ENCODE results near the gene TSPEAR.
"Not testable (repeated sequence)": the region's sequence is repeated elsewhere in the genome, so short reads cannot be mapped to it uniquely, and the experiment has no call there.

TSPEAR gene

GRCh38 chr21:44505673-44506278, 205.6 kb downstream of the TSPEAR start:
- Mint-ChIP-seq H3K4me3 (no peak overlapping the region), H3K27me3 (no peaks in the 10 kb centered on the region), H3K4me1 (ENCODE audit: low read depth) (no peaks in the 10 kb centered on the region), H3K36me3 (ENCODE audit: low read depth) (no peaks in the 10 kb centered on the region), H3K9me3 (no peaks in the 10 kb centered on the region), H3K27ac (no peak overlapping the region)

DNA sequence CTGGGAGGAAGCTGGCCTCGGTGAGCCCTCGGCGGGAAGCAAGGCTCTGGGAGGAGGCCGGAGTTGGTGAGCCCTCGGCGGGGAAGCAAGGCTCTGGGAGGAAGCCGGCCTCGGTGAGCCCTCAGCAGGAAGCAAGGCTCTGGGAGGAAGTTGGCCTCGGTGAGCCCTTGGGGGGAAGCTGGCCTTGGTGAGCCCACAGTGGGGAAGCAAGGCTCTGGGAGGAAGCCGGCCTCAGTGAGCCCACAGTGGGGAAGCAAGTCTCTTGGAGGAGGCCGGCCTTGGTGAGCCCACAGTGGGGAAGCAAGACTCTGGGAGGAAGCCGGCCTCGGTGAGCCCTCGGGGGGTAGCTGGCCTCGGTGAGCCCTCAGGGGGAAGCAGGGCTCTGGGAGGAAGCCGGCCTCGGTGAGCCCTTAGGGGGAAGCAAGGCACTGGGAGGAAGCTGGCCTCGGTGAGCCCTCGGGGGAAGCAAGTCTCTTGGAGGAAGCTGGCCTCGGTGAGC, 207.4 kb downstream of the TSPEAR start:
- Mint-ChIP-seq H3K9me3 (no peaks in the 10 kb centered on the region), H3K4me3 (no peak overlapping the region), H3K27me3 (no peaks in the 10 kb centered on the region), H3K36me3 (ENCODE audit: low read depth) (no peaks in the 10 kb centered on the region), H3K4me1 (ENCODE audit: low read depth) (no peaks in the 10 kb centered on the region), H3K27ac (no peak overlapping the region)

DNA sequence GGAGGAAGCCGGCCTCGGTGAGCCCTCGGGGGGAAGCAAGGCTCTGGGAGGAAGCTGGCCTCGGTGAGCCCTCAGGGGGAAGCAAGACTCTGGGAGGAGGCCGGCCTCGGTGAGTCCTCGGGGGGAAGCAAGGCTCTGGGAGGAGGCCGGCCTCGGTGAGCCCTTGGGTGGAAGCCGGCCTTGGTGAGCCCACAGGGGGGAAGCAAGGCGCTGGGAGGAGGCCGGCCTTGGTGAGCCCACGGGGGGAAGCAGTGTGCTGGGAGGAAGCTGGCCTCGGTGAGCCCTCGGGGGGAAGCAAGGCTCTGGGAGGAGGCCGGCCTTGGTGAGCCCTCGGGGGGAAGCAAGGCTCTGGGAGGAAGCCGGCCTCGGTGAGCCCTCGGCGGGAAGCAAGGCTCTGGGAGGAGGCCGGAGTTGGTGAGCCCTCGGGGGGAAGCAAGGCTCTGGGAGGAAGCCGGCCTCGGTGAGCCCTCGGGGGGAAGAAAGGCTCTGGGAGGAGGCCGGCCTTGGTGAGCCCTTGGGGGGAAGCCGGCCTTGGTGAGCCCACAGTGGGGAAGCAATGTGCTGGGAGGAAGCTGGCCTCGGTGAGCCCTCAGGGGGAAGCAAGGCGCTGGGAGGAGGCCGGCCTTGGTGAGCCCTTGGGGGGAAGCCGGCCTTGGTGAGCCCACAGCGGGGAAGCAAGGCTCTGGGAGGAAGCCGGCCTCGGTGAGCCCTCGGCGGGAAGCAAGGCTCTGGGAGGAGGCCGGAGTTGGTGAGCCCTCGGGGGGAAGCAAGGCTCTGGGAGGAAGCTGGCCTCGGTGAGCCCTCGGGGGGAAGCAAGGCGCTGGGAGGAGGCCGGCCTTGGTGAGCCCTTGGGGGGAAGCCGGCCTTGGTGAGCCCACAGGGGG, 208.1 kb downstream of the TSPEAR start:
- not testable (repeated sequence) for H3K4me1 Mint-ChIP-seq (ENCODE audit: low read depth); H3K9me3 Mint-ChIP-seq; H3K27me3 Mint-ChIP-seq; H3K36me3 Mint-ChIP-seq (ENCODE audit: low read depth); H3K4me3 Mint-ChIP-seq; H3K27ac Mint-ChIP-seq

DNA sequence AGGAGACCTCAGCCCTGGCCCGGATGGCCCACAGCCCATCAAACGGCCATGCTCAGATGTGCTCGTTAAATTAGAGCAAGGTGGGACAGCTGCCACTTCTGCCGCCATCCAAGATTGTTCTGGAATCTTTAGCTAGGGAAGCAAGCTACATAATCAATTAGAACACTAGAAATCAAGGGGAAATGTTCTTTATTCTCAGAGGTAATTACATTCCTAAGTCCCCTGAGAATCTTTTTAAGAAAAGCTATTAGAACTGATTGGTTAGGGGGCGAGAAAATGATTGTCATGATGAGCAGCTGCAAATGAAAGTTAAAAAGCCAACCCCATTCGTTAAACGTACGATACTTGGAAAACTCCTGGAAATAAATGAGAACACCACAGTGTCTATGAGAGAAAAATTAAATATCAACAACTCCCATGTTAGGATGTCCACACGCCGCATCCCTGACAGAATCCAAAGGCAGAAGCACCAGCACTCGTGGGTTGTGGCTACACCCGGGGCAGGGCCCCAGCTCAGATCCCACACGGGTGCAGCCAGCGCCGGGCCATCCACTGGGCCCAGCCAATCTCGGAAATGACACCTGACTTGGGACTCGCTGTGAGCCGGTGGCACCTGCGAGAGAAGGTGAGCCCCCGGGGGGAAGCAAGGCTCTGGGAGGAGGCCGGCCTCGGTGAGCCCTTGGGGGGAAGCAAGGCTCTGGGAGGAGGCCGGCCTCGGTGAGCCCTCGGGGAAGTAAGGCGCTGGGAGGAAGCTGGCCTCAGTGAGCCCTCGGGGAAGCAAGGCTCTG, 209.0 kb downstream of the TSPEAR start:
- Mint-ChIP-seq H3K4me3 (no peak overlapping the region), H3K4me1 (ENCODE audit: low read depth) (no peaks in the 10 kb centered on the region), H3K27ac (no peak overlapping the region), H3K9me3 (no peaks in the 10 kb centered on the region), H3K36me3 (ENCODE audit: low read depth) (no peaks in the 10 kb centered on the region), H3K27me3 (no peaks in the 10 kb centered on the region)

GRCh38 chr21:44500111-44500510, 211.3 kb downstream of the TSPEAR start:
- Mint-ChIP-seq H3K4me3 (no peak overlapping the region), H3K27me3 (no peaks in the 10 kb centered on the region), H3K36me3 (ENCODE audit: low read depth) (no peaks in the 10 kb centered on the region), H3K9me3 (no peaks in the 10 kb centered on the region), H3K4me1 (ENCODE audit: low read depth) (no peaks in the 10 kb centered on the region), H3K27ac (no peak overlapping the region)

DNA sequence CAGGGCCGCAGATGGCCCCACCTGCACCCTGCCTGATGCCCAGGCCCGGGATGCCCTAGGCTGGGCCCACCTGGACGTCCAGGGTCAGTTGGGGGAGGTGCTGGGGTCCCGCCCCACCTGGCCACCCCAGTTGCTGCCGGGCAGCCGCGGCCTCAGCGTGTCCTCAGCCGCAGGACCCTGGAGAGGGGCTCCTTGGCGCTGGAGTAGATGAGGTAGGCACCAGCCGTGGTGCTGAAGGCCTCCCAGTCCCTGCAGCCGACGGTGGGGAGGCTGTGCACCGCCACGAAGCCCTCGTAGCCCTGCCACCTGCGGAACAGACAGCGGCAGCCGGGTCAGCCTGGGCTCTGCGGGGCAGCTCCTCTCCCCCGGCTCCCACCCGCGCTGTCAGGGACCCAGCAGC, 211.7 kb downstream of the TSPEAR start:
- Mint-ChIP-seq H3K4me1 (ENCODE audit: low read depth) (no peaks in the 10 kb centered on the region), H3K27me3 (no peaks in the 10 kb centered on the region), H3K9me3 (no peaks in the 10 kb centered on the region), H3K36me3 (ENCODE audit: low read depth) (no peaks in the 10 kb centered on the region), H3K27ac (no peak overlapping the region), H3K4me3 (no peak overlapping the region)

GRCh38 chr21:44499211-44499560, 212.2 kb downstream of the TSPEAR start:
- H3K4me1 Mint-ChIP-seq (ENCODE audit: low read depth), result no peaks in the 10 kb centered on the region
- H3K4me3 Mint-ChIP-seq, result no peak overlapping the region
- H3K27ac Mint-ChIP-seq, result no peak overlapping the region
- H3K36me3 Mint-ChIP-seq (ENCODE audit: low read depth), result no peaks in the 10 kb centered on the region
- no peaks in the 10 kb centered on the region for H3K27me3 Mint-ChIP-seq
- no peaks in the 10 kb centered on the region for H3K9me3 Mint-ChIP-seq

DNA sequence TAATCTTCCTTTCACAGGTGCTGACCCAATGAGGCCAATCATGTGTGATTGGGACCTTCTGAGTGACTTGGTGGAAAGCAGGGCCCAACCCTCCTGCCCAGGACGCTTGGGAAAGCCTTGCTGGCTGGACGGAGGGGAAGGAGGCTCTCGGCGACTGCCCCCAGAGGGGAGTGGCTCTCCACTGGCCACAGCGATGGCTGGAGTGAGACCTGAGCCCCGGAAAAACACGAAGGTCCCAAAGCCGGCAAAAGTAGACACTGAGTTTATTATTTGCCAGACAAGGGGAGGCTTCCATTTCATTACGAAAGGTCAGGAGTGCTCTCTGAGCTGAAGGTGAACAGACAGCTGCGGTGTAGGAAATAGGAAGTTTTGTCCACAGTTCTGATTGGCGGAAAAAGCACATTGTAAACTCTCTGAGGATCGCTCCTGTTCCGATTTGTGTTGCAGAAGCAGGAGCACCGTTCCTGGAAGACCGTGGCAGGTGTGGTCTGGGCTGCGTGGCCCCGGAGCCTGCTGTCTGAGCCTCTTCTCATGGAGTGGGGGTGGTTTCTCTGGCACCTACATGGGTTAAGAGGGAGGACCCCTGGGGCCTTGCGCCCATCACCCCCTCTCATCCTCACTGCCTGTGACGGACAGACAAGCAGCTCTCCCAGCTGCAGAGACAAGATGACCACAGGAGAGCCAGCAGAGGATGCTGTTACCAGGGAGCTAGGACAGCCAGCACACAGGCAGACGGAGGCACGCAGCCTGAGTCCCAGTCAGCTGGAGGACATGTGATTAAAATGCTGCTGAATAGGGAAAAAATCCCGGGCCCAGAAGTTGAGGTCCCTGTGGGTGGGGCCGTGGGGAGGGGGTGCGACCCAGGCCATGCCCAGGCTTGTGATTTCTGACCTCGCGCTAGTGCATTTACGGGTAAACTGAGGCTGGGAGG, 212.8 kb downstream of the TSPEAR start:
- no peaks in the 10 kb centered on the region for H3K4me1 Mint-ChIP-seq (ENCODE audit: low read depth)

DNA sequence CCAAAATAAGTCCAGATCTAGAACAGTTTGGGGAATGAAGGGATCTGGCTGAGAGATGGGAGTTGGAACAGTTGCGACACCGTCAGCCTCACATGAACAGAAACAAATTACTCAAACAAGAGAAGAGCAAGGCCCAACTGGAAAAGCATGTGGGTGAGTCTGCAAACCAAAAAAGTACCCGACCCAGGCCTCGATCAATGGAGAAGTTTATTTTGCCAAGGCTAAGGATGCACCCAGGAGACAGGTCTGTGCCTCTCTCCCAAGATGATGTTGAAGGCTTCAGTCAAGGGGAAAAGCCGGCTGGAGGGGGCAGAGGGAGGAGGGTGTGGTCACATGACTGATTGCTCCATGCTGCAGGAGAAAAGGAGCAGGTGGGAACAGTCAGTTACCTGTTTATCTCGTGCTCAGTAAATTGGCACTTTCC, 213.7 kb downstream of the TSPEAR start:
- no peaks in the 10 kb centered on the region for H3K27me3 Mint-ChIP-seq
- no peak overlapping the region for H3K27ac Mint-ChIP-seq
- H3K4me3 Mint-ChIP-seq, result no peak overlapping the region
- H3K36me3 Mint-ChIP-seq (ENCODE audit: low read depth), result no peaks in the 10 kb centered on the region
- no peaks in the 10 kb centered on the region for H3K4me1 Mint-ChIP-seq (ENCODE audit: low read depth)
- H3K9me3 Mint-ChIP-seq, result peaks cover 6% of the 10 kb centered on the region

More for the DNA sequence above, 212.8 kb downstream of the TSPEAR start:
- no peaks in the 10 kb centered on the region for H3K27me3 Mint-ChIP-seq
- no peaks in the 10 kb centered on the region for H3K9me3 Mint-ChIP-seq
- H3K4me3 Mint-ChIP-seq, result no peak overlapping the region
- no peak overlapping the region for H3K27ac Mint-ChIP-seq
- no peaks in the 10 kb centered on the region for H3K36me3 Mint-ChIP-seq (ENCODE audit: low read depth)

GRCh38 chr21:44496564-44497550, 214.5 kb downstream of the TSPEAR start:
- H3K36me3 Mint-ChIP-seq (ENCODE audit: low read depth), result no peaks in the 10 kb centered on the region
- H3K27me3 Mint-ChIP-seq, result peaks cover 5% of the 10 kb centered on the region
- H3K4me1 Mint-ChIP-seq (ENCODE audit: low read depth), result no peaks in the 10 kb centered on the region
- no peak overlapping the region for H3K27ac Mint-ChIP-seq
- H3K4me3 Mint-ChIP-seq, result no peak overlapping the region
- peaks cover 13% of the 10 kb centered on the region for H3K9me3 Mint-ChIP-seq

DNA sequence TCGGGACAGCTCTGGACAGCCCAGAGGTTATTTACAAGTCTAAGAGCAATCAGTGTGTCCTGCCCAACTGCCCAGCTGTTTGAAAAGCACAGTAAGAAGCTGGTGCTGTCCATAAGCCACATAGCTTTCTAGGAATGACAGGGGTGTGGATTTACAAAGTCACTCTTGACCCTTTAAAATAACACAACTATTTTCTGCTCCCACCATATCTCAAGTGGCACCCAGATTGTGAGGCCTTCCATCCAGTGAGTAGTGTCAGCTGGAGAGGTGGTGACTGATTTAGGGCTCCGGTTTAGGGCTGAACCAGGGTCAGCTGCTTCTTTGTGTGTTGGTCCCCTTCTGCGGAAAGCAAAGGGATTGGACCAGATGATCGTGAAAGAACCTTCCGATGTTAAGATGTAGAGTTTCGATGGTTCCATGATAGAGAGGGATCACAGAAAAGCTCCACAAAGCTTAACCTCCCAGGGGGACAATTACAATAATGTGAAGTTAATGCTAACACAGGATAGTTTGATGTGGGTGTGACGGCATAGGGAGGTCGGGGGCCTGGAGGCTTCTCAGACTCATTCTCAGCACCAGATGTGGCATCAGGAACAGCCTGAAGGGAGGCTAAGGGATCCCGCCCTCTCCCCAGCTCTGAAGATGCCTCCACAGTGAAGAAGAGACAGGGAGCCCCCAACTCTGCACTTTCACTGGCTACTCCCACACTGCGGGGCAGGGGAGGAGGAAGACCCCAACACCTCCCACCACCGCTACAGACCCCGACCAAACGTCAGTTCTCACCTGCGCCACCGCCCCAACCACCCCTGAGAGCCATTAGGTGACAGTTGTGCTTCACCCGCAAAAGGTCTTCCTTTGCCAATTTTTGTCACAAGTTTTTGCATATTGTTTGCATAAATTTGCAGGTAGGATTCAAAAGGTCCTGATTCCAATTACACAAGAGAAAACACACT, 215.5 kb downstream of the TSPEAR start:
- H3K4me1 Mint-ChIP-seq (ENCODE audit: low read depth), result no peaks in the 10 kb centered on the region

GRCh38 chr21:44494956-44495355, 216.4 kb downstream of the TSPEAR start:
- peaks cover 11% of the 10 kb centered on the region for H3K27me3 Mint-ChIP-seq
- H3K9me3 Mint-ChIP-seq, result peaks cover 15% of the 10 kb centered on the region
- no peak overlapping the region for H3K4me3 Mint-ChIP-seq
- H3K4me1 Mint-ChIP-seq (ENCODE audit: low read depth), result no peaks in the 10 kb centered on the region
- H3K27ac Mint-ChIP-seq, result no peak overlapping the region
- no peaks in the 10 kb centered on the region for H3K36me3 Mint-ChIP-seq (ENCODE audit: low read depth)

More for the DNA sequence above, 215.5 kb downstream of the TSPEAR start:
- no peak overlapping the region for H3K4me3 Mint-ChIP-seq
- H3K9me3 Mint-ChIP-seq, result peaks cover 15% of the 10 kb centered on the region
- no peaks in the 10 kb centered on the region for H3K36me3 Mint-ChIP-seq (ENCODE audit: low read depth)
- H3K27ac Mint-ChIP-seq, result no peak overlapping the region
- peaks cover 8% of the 10 kb centered on the region for H3K27me3 Mint-ChIP-seq

Measured in stimulated activated naive CD8-positive, alpha-beta T cell treated with anti-CD3 and anti-CD28 coated beads, Interleukin-15, Interleukin-2, amounts not matched to agents 100 ng/mL and 50 ng/mL, for 24 hours (primary cell).